ENCODE results near the gene DNAH1.

DNAH1 gene

DNA sequence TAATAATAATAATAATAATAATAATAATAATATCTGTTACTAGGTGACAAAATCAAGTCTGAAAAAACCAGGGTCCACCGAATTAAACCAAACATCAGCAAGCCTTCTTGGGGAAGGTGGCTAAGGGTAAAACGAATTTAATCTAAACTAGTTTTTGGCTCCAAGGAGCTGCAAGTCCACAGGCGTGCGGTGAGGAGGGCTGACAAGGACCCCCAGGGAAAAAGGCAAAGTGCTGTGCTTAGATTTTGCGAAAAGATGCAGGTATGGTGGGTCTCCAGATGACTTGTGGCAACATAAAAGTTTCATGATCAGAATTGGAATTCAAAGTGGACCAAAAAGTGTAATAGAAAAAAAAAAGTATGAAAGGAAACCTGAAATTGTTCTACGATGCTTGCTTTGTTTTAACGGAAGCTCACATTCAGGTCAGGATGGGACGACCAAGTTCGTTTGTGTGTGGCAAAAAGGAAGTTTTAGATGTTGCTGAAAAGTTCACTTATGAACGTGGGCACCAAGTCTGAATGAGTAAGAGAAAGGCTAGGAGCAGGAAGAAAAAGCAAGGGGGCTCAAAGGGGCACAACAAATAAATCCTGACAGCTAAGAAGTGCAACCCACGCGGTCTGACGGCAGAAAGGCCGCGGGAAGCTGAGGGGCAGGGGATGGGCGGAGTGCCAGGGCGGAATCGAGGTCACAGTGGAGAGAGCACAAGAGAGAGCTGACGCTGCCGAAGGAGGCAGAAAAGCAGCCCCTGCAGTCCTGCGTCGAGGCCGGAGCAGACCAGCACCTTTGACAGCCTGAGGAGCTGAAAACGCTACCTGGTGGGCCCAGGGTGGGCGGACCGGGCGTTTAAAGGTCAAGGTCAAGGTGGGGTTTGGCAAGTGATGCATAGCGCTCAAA is 38.8 kb upstream of the DNAH1 start:
- peak overlapping the region; percentile 90 for H3K4me3 ChIP-seq (ENCODE audit: low read length)
- DNase-seq (ENCODE audit: low read depth): no peak
- TF ChIP-seq, protein P1, sequence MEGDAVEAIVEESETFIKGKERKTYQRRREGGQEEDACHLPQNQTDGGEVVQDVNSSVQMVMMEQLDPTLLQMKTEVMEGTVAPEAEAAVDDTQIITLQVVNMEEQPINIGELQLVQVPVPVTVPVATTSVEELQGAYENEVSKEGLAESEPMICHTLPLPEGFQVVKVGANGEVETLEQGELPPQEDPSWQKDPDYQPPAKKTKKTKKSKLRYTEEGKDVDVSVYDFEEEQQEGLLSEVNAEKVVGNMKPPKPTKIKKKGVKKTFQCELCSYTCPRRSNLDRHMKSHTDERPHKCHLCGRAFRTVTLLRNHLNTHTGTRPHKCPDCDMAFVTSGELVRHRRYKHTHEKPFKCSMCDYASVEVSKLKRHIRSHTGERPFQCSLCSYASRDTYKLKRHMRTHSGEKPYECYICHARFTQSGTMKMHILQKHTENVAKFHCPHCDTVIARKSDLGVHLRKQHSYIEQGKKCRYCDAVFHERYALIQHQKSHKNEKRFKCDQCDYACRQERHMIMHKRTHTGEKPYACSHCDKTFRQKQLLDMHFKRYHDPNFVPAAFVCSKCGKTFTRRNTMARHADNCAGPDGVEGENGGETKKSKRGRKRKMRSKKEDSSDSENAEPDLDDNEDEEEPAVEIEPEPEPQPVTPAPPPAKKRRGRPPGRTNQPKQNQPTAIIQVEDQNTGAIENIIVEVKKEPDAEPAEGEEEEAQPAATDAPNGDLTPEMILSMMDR (conservative IDR thresholded peaks at IDR 0.05; ENCODE audit: low read depth, low read length): no peak

DNA sequence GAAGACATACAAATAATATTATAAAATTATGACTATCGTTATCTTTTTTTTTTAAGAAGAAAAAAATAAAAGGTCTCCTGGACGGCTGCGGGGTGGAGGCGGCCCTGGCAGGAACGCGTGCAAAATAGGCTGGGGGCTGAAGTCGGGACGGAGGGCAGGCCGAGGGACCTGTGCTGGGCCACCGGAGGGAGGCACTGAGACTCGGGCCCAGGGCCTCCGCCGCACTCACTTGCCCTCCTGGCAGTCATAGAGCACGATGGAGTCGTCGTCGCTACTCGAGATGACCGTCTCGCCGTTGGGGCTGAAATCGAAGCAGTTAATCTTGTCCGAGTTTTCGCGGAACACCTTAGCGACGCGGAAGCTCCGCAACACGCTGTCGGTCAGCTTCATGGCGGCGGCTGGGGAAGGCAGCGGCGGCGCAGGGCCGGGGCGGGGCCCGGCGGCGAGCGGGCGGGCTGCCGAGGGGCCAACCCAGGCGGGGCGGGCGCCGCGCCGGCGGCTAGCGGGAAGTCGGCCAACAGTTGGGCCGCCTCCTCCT is 38.1 kb upstream of the DNAH1 start:
- TF ChIP-seq, protein P1 (conservative IDR thresholded peaks at IDR 0.05; ENCODE audit: low read depth, low read length): peak; percentile 40
- H3K4me3 ChIP-seq (ENCODE audit: low read length): peak overlapping the region; percentile 90
- DNase-seq (ENCODE audit: low read depth): no peak

DNA sequence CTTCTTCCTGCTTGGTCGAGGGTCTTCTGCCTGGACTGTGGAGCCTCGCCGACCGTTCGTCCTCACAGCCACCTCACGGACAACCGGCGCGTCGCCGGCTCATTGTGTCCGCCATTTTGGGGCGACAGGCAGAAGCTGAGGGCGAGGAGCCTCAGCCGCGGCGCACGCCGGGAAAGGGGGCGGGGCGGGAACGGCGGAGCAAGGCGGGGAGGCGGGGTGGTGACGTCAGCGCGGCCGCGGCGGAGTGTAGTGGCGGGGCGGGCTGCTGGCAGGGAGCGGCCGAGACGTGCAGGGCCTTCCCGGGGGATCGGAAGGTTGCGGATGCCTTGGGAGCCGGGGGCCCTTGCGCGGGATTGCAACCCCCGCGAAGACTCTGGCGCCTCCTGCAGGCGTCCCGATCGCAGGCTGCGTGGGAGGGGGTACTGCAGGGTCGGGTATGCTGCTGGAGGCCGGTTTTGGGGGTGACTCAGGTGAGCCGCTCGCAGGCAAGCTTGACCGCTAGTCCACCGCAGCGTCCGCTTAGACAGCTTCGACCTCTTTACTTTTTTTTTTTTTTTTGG is 37.5 kb upstream of the DNAH1 start, which contains the start of gene WDR82:
Gene WDR82, minus strand, starts transcription at position 140 of the 560 bp plus-strand sequence. CDS start 288 bp downstream, outside the sequence.
- TF ChIP-seq, protein P1 (conservative IDR thresholded peaks at IDR 0.05; ENCODE audit: low read depth, low read length): peak; percentile 57
- peak within 1 kb of the TSS; percentile 90 for H3K4me3 ChIP-seq (ENCODE audit: low read length)

DNA sequence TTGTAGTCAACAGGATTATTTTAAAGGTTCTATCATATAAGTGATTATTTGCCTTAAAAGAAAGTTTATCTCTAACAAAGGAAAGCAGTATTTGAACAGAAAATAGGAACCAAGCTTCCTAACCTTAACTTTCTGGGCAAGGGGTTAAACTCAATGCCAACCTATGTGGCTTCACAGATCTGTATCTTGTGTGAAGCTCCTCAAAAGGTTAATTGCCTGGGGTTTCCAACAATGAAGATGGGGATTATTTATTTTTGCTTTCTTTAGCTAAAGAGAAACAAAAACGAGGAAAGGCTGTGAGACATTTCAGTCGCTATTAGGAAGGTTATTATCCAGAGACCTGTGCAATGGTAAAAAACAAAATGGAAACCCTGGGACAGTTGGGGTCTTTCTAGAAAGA is 36.5 kb upstream of the DNAH1 start:
- H3K4me3 ChIP-seq (ENCODE audit: low read length): no peak overlapping the region
- TF ChIP-seq, protein P1 (conservative IDR thresholded peaks at IDR 0.05; ENCODE audit: low read depth, low read length): no peak
- DNase-seq (ENCODE audit: low read depth): no peak

More for the DNA sequence above, 37.5 kb upstream of the DNAH1 start, which contains the start of gene WDR82:
- peak; percentile 66 for DNase-seq (ENCODE audit: low read depth)

DNA sequence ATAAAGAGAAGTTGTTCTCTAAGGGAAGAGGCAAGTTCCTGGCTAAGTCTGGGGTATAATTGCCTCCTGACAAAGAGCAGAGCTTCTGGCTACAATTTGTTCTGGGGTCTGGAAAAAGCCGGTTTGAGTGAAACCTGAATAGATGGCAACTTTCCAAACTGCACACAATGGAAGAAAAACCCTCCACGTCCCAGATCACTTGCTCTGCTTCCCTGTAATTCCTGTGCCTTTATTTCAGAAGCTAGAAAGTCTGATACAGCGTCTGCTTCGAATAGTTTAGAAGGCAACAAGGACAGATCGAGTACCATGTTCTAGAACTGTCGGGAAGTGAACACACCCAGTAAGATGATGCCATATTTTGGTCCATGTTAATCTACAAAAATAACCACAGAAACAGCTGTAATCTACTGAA is 36.1 kb upstream of the DNAH1 start:
- DNase-seq (ENCODE audit: low read depth): no peak
- no peak overlapping the region for H3K4me3 ChIP-seq (ENCODE audit: low read length)
- TF ChIP-seq, protein P1 (conservative IDR thresholded peaks at IDR 0.05; ENCODE audit: low read depth, low read length): no peak

DNA sequence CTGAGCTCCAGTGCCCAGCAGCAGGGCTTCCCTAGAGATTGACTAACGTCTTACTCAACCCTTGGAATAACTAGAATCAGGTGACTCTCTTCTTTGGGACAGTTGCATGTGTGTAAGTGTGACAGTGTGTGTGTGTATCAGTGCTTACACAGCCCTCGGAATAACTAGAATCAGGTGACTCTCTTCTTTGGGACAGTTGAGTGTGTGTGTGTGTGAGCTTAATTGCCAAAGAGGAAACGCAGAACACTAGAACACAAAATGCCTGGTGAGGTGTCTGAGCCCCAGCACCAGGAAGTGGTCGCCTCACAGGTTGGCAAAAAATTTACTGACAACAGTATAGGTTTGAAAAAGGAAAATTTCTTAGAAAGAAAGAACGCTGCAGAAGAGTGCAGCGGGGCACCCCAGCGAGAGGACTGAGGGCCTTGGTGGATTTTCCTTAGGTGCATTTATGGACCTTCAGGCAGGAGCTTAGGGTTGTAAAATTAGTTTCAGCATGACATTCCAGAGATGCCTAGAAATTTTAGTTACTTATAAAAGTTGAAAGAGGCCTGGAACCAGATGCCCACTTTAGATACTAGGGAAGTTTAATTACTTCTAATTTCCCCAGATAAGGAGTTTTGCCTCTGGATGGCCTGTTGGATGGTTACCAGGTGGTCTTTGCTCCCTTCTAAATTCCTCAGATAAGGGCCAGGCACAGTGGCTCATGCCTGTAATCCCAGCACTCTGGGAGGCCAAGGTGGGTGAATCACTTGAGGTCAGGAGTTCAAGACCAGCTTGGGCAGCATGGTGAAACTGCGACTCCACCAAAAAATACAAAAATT is 33.9 kb upstream of the DNAH1 start:
- TF ChIP-seq, protein P1 (conservative IDR thresholded peaks at IDR 0.05; ENCODE audit: low read depth, low read length): no peak
- DNase-seq (ENCODE audit: low read depth): no peak
- no peak overlapping the region for H3K4me3 ChIP-seq (ENCODE audit: low read length)

Measured in retinal pigment epithelial cell (primary cell).